H9 (cell line): ENCODE data around the gene CES1. TPM values are rescaled to one million over a fixed set of nuclear protein-coding genes. Genes with fewer than 3 reads are reported as not detected.

Experiments used
- DNase-seq: peaks from one replicate; pipeline ENCODE4 v3.0.0-alpha.2; 2017
- H2AFZ ChIP-seq: one replicate; pipeline ENCODE4 v1.6.1; 2013; ENCODE audit warnings: mild to moderate bottlenecking, low read length, control low read depth, moderate library complexity
- H2AK5ac ChIP-seq: 2 replicates; pipeline ENCODE4 v1.6.1; 2013; ENCODE audit warnings: low read length, control low read depth, mixed read lengths; ENCODE audit not compliant: insufficient read length
- H2BK120ac ChIP-seq: one replicate; pipeline ENCODE4 v1.6.1; 2013; ENCODE audit warnings: low read depth, mild to moderate bottlenecking, low read length, control low read depth, inconsistent platforms; ENCODE audit not compliant: poor library complexity, severe bottlenecking
- H2BK12ac ChIP-seq: 2 replicates; pipeline ENCODE4 v1.6.1; 2013; ENCODE audit warnings: low read length, control low read depth, mixed read lengths, low read depth; ENCODE audit not compliant: insufficient read length
- H2BK15ac ChIP-seq: 2 replicates; pipeline ENCODE4 v1.6.1; 2013; ENCODE audit warnings: low read depth, low read length, control low read depth
- H2BK20ac ChIP-seq: one replicate; pipeline ENCODE4 v1.6.1; 2013; ENCODE audit warnings: low read depth, mild to moderate bottlenecking, low read length, control low read depth, inconsistent platforms; ENCODE audit not compliant: poor library complexity, severe bottlenecking
- H2BK5ac ChIP-seq: 2 replicates; pipeline ENCODE4 v1.6.1; 2013; ENCODE audit warnings: low read length, control low read depth, mixed read lengths; ENCODE audit not compliant: insufficient read length
- H3K14ac ChIP-seq: 2 replicates; pipeline ENCODE4 v1.6.1; 2013; ENCODE audit warnings: low read length, control low read depth; ENCODE audit not compliant: insufficient read depth
- H3K18ac ChIP-seq: 2 replicates; pipeline ENCODE4 v1.6.1; 2013; ENCODE audit warnings: low read depth, mild to moderate bottlenecking, mixed read lengths, low read length, control low read depth; ENCODE audit not compliant: insufficient read length
- H3K23ac ChIP-seq: 2 replicates; pipeline ENCODE4 v1.6.1; 2013; ENCODE audit warnings: low read length, control low read depth, mixed read lengths, low read depth; ENCODE audit not compliant: insufficient read length
- H3K23me2 ChIP-seq: 2 replicates; pipeline ENCODE4 v1.6.1; 2013; ENCODE audit warnings: low read depth, mild to moderate bottlenecking, mixed read lengths, low read length, control low read depth; ENCODE audit not compliant: insufficient read length, poor library complexity, severe bottlenecking
- H3K27ac ChIP-seq: 2 replicates; pipeline ENCODE4 v1.5.1; 2013; ENCODE audit warnings: low read length, control low read depth, mixed read lengths, low read depth; ENCODE audit not compliant: insufficient read length
- H3K27me3 ChIP-seq: 2 replicates; pipeline ENCODE4 v1.6.1; 2013; ENCODE audit warnings: low read length, control low read depth, inconsistent platforms; ENCODE audit not compliant: insufficient read depth
- H3K4ac ChIP-seq: 2 replicates; pipeline ENCODE4 v1.6.1; 2013; ENCODE audit warnings: low read depth, mild to moderate bottlenecking, control low read depth, inconsistent platforms, low read length, moderate library complexity
- H3K4me1 ChIP-seq: 2 replicates; pipeline ENCODE4 v1.6.1; 2013; ENCODE audit warnings: low read length, control low read depth, inconsistent platforms; ENCODE audit not compliant: insufficient read depth
- H3K4me2 ChIP-seq: 2 replicates; pipeline ENCODE4 v1.6.1; 2013; ENCODE audit warnings: low read length, control low read depth, mixed read lengths; ENCODE audit not compliant: insufficient read length, insufficient read depth
- H3K56ac ChIP-seq: 2 replicates; pipeline ENCODE4 v1.6.1; 2013; ENCODE audit warnings: low read depth, mild to moderate bottlenecking, mixed read lengths, low read length, control low read depth; ENCODE audit not compliant: insufficient read length
- H3K79me1 ChIP-seq: 2 replicates; pipeline ENCODE4 v1.6.1; 2013; ENCODE audit warnings: low read depth, mild to moderate bottlenecking, moderate library complexity, low read length, control low read depth, inconsistent platforms; ENCODE audit not compliant: insufficient read depth, poor library complexity, severe bottlenecking
- H3K79me2 ChIP-seq: 2 replicates; pipeline ENCODE4 v1.6.1; 2013; ENCODE audit warnings: low read length, control low read depth, inconsistent platforms; ENCODE audit not compliant: insufficient read depth
- H3K9ac ChIP-seq: 2 replicates; pipeline ENCODE4 v1.6.1; 2013; ENCODE audit warnings: low read length, control low read depth, mixed read lengths; ENCODE audit not compliant: insufficient read length; ENCODE audit errors: extremely low read depth
- H3K9me3 ChIP-seq: one replicate; pipeline ENCODE4 v1.6.1; 2013; ENCODE audit warnings: low read depth, low read length, inconsistent platforms; ENCODE audit not compliant: control insufficient read depth
- H3T11ph ChIP-seq: one replicate; pipeline ENCODE4 v1.6.1; 2013; ENCODE audit warnings: mild to moderate bottlenecking, low read length, control low read depth, inconsistent platforms
- H4K20me1 ChIP-seq: one replicate; pipeline ENCODE4 v1.6.1; 2013; ENCODE audit not compliant: control insufficient read depth, insufficient read length, insufficient read depth
- H4K5ac ChIP-seq: 2 replicates; pipeline ENCODE4 v1.6.1; 2013; ENCODE audit warnings: low read depth, mild to moderate bottlenecking, mixed read lengths, low read length, control low read depth; ENCODE audit not compliant: insufficient read length
- H4K8ac ChIP-seq: replicated peaks from 2 replicates; pipeline ENCODE4 v1.6.1; 2013; ENCODE audit warnings: low read length, control low read depth, mixed read lengths, low read depth; ENCODE audit not compliant: insufficient read length
- H4K91ac ChIP-seq: 2 replicates; pipeline ENCODE4 v1.6.1; 2013; ENCODE audit warnings: low read depth, mild to moderate bottlenecking, moderate library complexity, mixed read lengths, low read length, control low read depth; ENCODE audit not compliant: insufficient read length
- H3K27ac Mint-ChIP-seq, 3 experiments: 2 replicates in 2 of 3; 3 replicates in 1 of 3; pipeline ENCODE4 v1.8.0; 2020 to 2021; ENCODE audit warnings: mixed read lengths in 3 of 3, mild to moderate bottlenecking in 1 of 3, moderate library complexity in 1 of 3
- H3K27me3 Mint-ChIP-seq: 2 replicates; pipeline ENCODE4 v1.8.0; 2021; ENCODE audit warnings: low read depth, mild to moderate bottlenecking, moderate library complexity, mixed read lengths
- H3K36me3 Mint-ChIP-seq, 3 experiments: 2 replicates in 2 of 3; 3 replicates in 1 of 3; pipeline ENCODE4 v1.8.0; 2020 to 2021; ENCODE audit warnings: low read depth in 3 of 3, mixed read lengths in 3 of 3; ENCODE audit not compliant: insufficient read depth in 1 of 3
- H3K4me1 Mint-ChIP-seq, 2 experiments: 2 replicates each; pipeline ENCODE4 v1.8.0; 2020; ENCODE audit warnings: mixed read lengths in 2 of 2
- H3K4me3 Mint-ChIP-seq, 2 experiments: 2 replicates in 1 of 2; 3 replicates in 1 of 2; pipeline ENCODE4 v1.8.0; 2020 to 2021; ENCODE audit warnings: mild to moderate bottlenecking in 2 of 2, mixed read lengths in 2 of 2, moderate library complexity in 1 of 2
- H3K9me3 Mint-ChIP-seq, 2 experiments: 2 replicates in 1 of 2; 3 replicates in 1 of 2; pipeline ENCODE4 v1.8.0; 2020; ENCODE audit warnings: mild to moderate bottlenecking in 2 of 2, mixed read lengths in 2 of 2, moderate library complexity in 1 of 2
- WGBS: extraction: QIAGEN DNeasy Blood & Tissue Kit; methylation state at CpG from one replicate; pipeline ENCODE4 v1.1.7; 2013; ENCODE audit warnings: missing lambda C conversion rate, low lambda C conversion rate, mixed read lengths; ENCODE audit not compliant: insufficient read length; ENCODE audit errors: extremely low coverage; 5-methylcytosine and 5-hydroxymethylcytosine counted together
- total RNA-seq: library from RNA; stranded (reverse); gene quantifications from 2 replicates; pipeline ENCODE4 v1.2.1, GENCODE V29; 2021
- TF ChIP-seq, protein P1 (sequence below): fragments of 200-600 bp; sonication (generic); conservative IDR thresholded peaks from 3 replicates; pipeline ENCODE4 v1.8.0; 2021; ENCODE audit warnings: antibody characterized with exemption, mild to moderate bottlenecking

Gene CES1
- total RNA-seq, 1 experiment from 2014 or later, result not detected

DNA sequence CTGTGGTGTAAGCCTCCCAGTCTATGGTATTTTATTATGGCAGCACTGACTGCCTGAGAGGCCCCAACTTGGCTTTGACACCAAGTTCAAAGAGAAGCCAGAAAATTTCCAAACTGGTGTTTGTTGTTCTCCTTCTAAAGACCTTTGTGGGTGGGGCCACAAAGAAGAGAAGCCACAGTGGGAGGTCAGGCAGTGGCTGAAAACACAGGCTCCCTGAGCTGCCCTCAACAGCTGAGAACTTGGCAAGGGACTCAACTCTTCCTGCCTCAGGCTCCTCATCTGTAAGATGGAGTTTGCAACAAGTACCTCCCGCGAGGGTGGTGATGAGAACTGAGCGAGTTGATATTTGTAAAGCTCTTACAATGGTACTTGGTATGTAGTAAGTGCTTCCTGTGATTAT lies 24.1 kb upstream of the CES1 start:
- no peaks in the 10 kb centered on the region; a peak in 1 of 5 replicates for H3K9me3 Mint-ChIP-seq
- H3K56ac ChIP-seq, result no peak overlapping the region

More for the DNA sequence above, 24.1 kb upstream of the CES1 start:
- no peak overlapping the region for H3K27ac Mint-ChIP-seq
- TF ChIP-seq, protein P1, sequence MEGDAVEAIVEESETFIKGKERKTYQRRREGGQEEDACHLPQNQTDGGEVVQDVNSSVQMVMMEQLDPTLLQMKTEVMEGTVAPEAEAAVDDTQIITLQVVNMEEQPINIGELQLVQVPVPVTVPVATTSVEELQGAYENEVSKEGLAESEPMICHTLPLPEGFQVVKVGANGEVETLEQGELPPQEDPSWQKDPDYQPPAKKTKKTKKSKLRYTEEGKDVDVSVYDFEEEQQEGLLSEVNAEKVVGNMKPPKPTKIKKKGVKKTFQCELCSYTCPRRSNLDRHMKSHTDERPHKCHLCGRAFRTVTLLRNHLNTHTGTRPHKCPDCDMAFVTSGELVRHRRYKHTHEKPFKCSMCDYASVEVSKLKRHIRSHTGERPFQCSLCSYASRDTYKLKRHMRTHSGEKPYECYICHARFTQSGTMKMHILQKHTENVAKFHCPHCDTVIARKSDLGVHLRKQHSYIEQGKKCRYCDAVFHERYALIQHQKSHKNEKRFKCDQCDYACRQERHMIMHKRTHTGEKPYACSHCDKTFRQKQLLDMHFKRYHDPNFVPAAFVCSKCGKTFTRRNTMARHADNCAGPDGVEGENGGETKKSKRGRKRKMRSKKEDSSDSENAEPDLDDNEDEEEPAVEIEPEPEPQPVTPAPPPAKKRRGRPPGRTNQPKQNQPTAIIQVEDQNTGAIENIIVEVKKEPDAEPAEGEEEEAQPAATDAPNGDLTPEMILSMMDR, result no peak
- Histone ChIP-seq H3K23me2 (no peaks in the 10 kb centered on the region), H2BK5ac (no peak overlapping the region), H2AFZ (no peak overlapping the region), H3T11ph (no peak overlapping the region), H3K18ac (no peak overlapping the region), H2BK15ac (no peak overlapping the region), H2BK20ac (no peak overlapping the region), H4K91ac (no peak overlapping the region), H2AK5ac (no peak overlapping the region), H3K4me1 (no peaks in the 10 kb centered on the region; the same call in 1 of the 2 replicates), H2BK12ac (no peak overlapping the region), H3K79me1 (no peaks in the 10 kb centered on the region), H4K5ac (no peak overlapping the region), H4K8ac (no peak overlapping the region), H4K20me1 (no peaks in the 10 kb centered on the region), H3K4ac (no peak overlapping the region), H3K4me2 (no peak overlapping the region), H3K9ac (no peak overlapping the region), H3K23ac (no peak overlapping the region), H2BK120ac (no peak overlapping the region), H3K27ac (no peak overlapping the region), H3K9me3 (no peaks in the 10 kb centered on the region), H3K27me3 (no peaks in the 10 kb centered on the region), H3K79me2 (no peaks in the 10 kb centered on the region), H3K14ac (no peak overlapping the region)
- no CpG with 5 or more reads among the region's 3 CpGs for WGBS
- peaks cover 11% of the 10 kb centered on the region for H3K27me3 Mint-ChIP-seq
- no peak for DNase-seq
- no peaks in the 10 kb centered on the region for H3K36me3 Mint-ChIP-seq
- H3K4me3 Mint-ChIP-seq, result no peak overlapping the region
- H3K4me1 Mint-ChIP-seq, result no peaks in the 10 kb centered on the region
